Esophagus muscularis mucosa (tissue), 4 donors: ENCODE data around the gene SLC16A3. TPM values are rescaled to one million over a fixed set of nuclear protein-coding genes. Genes with fewer than 3 reads are reported as not detected.

Experiments used
- DNase-seq: peaks from one replicate; pipeline ENCODE4 v3.0.0-alpha.2; 2017; ENCODE audit errors: extremely low spot score
- H3K27ac ChIP-seq, 4 donors: fragments of 200-600 bp; sonication (generic); replicated peaks in 1 of 4; 1 replicate in 3 of 4; 2 replicates in 1 of 4; pipeline ENCODE4 v1.5.1; 2016 to 2019; ENCODE audit warnings: mild to moderate bottlenecking in 1 of 4
- H3K27me3 ChIP-seq, 4 donors: fragments of 200-600 bp; sonication (generic); one replicate each; pipeline versions ENCODE4 v1.5.1 to v1.6.0; 2016 to 2019
- H3K36me3 ChIP-seq, 4 donors: fragments of 200-600 bp; sonication (generic); one replicate each; pipeline ENCODE4 v1.5.1; 2016 to 2019
- H3K4me1 ChIP-seq, 4 donors: fragments of 200-600 bp; sonication (generic); one replicate each; pipeline ENCODE4 v1.5.1; 2016 to 2019
- H3K4me3 ChIP-seq, 4 donors: fragments of 200-600 bp; sonication (generic); 1 replicate in 2 of 4; 2 replicates in 2 of 4; pipeline ENCODE4 v1.5.1; 2016 to 2019; ENCODE audit warnings: mild to moderate bottlenecking in 4 of 4, moderate library complexity in 1 of 4
- H3K9me3 ChIP-seq, 4 donors: fragments of 200-600 bp; sonication (generic); 1 replicate in 3 of 4; 2 replicates in 1 of 4; pipeline ENCODE4 v1.5.1; 2016 to 2019
- CTCF ChIP-seq, 3 experiments: fragments of 200-600 bp in 2 of 3; fragments of 450-650 bp in 1 of 3; sonication (generic) in 2 of 3; IDR thresholded peaks; one replicate each; pipeline ENCODE4 v1.5.1; 2017 to 2019; ENCODE audit warnings: antibody characterized with exemption in 3 of 3, mild to moderate bottlenecking in 2 of 3, moderate library complexity in 1 of 3
- EP300 ChIP-seq: sonication (generic); formaldehyde crosslinking; IDR thresholded peaks from one replicate; pipeline ENCODE4 v1.6.1; 2017; ENCODE audit warnings: antibody characterized with exemption
- POLR2A ChIP-seq: fragments of 450-650 bp; IDR thresholded peaks from one replicate; pipeline ENCODE4 v1.6.1; 2017; ENCODE audit warnings: antibody characterized with exemption, moderate library complexity, mild to moderate bottlenecking, low read depth
- POLR2AphosphoS5 ChIP-seq, 2 donors: sonication (generic); formaldehyde crosslinking; IDR thresholded peaks; one replicate each; pipeline ENCODE4 v1.6.1; 2017; ENCODE audit warnings: antibody characterized with exemption in 2 of 2
- WGBS: methylation state at CpG from one replicate; pipeline ENCODE4 v1.1.5; 2018; 5-methylcytosine and 5-hydroxymethylcytosine counted together
- intact Hi-C: fragments of 100-400 bp; cut with DNase I; formaldehyde crosslinking; loops from one replicate; pipeline ENCODE4 v1.15.1; 2023
- total RNA-seq, 4 donors: library from RNA; depleted of rRNA; stranded (reverse); fragments of >200 nt; gene quantifications; one replicate each; pipeline versions ENCODE4 v1.1.0 to v1.2.1, GENCODE V29; 2016

SLC16A3 gene
- total RNA-seq, 4 donors from 2014 or later, result 17.0 to 28.8 (median 23.4) TPM

- Histone ChIP-seq H3K36me3 (peaks cover 20 to 55% (median 38%) of the 10 kb centered on the region in 4 donors), H3K4me3 (no peak overlapping the region), H3K27me3 (no peaks in the 10 kb centered on the region), H3K4me1 (peaks cover 0 to 19% (median 7%) of the 10 kb centered on the region in 4 donors), H3K27ac (no peak overlapping the region), H3K9me3 (no peaks in the 10 kb centered on the region)
- DNase-seq, result no peak
- intact Hi-C loops, result no loop called here
- TF ChIP-seq EP300 (no peak), POLR2A (no peak), POLR2AphosphoS5 (IDR thresholded peaks at IDR 0.05) (no peak), CTCF (IDR thresholded peaks at IDR 0.05) (no peak)
- 92% methylated on average over 17 of the region's 17 CpGs for WGBS
Measured at GRCh38 chr17:82200135-82200534, 28.7 kb upstream of the SLC16A3 start.

- H3K4me3 ChIP-seq, result no peak overlapping the region
- intact Hi-C loops, result no loop called here
- no peak for DNase-seq
- TF ChIP-seq CTCF (IDR thresholded peaks at IDR 0.05) (no peak), EP300 (no peak), POLR2AphosphoS5 (IDR thresholded peaks at IDR 0.05) (no peak), POLR2A (no peak)
- H3K27me3 ChIP-seq, result no peaks in the 10 kb centered on the region
- no peak overlapping the region for H3K27ac ChIP-seq
- H3K9me3 ChIP-seq, result no peaks in the 10 kb centered on the region
- H3K4me1 ChIP-seq, result peaks cover under 1 to 19% (median 13%) of the 10 kb centered on the region in 4 donors
- 81% methylated on average over 13 of the region's 13 CpGs for WGBS
- H3K36me3 ChIP-seq, result peaks cover 20 to 50% (median 37%) of the 10 kb centered on the region in 4 donors
Measured at GRCh38 chr17:82200743-82201497, 27.9 kb upstream of the SLC16A3 start.

- Histone ChIP-seq H3K4me1 (peaks cover 4 to 19% (median 16%) of the 10 kb centered on the region in 4 donors), H3K36me3 (peaks cover 20 to 45% (median 32%) of the 10 kb centered on the region in 4 donors), H3K27ac (no peak overlapping the region), H3K27me3 (no peaks in the 10 kb centered on the region), H3K4me3 (no peak overlapping the region), H3K9me3 (no peaks in the 10 kb centered on the region)
- intact Hi-C loops, result no loop called here
- no peak for DNase-seq
- WGBS, result 96% methylated on average over 17 of the region's 23 CpGs
- TF ChIP-seq POLR2A (no peak), POLR2AphosphoS5 (IDR thresholded peaks at IDR 0.05) (no peak), CTCF (IDR thresholded peaks at IDR 0.05) (no peak), EP300 (no peak)
Measured at GRCh38 chr17:82201498-82201910, 27.3 kb upstream of the SLC16A3 start.

GRCh38 chr17:82202981-82203380 is 25.9 kb upstream of the SLC16A3 start:
- Histone ChIP-seq H3K27ac (no peak overlapping the region), H3K9me3 (no peaks in the 10 kb centered on the region), H3K4me3 (no peak overlapping the region), H3K4me1 (peaks cover 4 to 18% (median 15%) of the 10 kb centered on the region in 4 donors), H3K36me3 (peaks cover 11 to 39% (median 18%) of the 10 kb centered on the region in 4 donors), H3K27me3 (no peaks in the 10 kb centered on the region)
- TF ChIP-seq POLR2A (no peak), EP300 (no peak), CTCF (IDR thresholded peaks at IDR 0.05) (no peak), POLR2AphosphoS5 (IDR thresholded peaks at IDR 0.05) (no peak)
- DNase-seq, result no peak
- 77% methylated on average over 10 of the region's 10 CpGs for WGBS
- intact Hi-C loops, result no loop called here
